Measurements from ENCODE around the gene FAM107A. TPM values are rescaled to one million over a fixed set of nuclear protein-coding genes. Genes with fewer than 3 reads are reported as not detected.

The FAM107A gene
- total and polyA plus RNA-seq, 4 donors, result 15.2 to 55.5 (median 31.4) TPM

DNA sequence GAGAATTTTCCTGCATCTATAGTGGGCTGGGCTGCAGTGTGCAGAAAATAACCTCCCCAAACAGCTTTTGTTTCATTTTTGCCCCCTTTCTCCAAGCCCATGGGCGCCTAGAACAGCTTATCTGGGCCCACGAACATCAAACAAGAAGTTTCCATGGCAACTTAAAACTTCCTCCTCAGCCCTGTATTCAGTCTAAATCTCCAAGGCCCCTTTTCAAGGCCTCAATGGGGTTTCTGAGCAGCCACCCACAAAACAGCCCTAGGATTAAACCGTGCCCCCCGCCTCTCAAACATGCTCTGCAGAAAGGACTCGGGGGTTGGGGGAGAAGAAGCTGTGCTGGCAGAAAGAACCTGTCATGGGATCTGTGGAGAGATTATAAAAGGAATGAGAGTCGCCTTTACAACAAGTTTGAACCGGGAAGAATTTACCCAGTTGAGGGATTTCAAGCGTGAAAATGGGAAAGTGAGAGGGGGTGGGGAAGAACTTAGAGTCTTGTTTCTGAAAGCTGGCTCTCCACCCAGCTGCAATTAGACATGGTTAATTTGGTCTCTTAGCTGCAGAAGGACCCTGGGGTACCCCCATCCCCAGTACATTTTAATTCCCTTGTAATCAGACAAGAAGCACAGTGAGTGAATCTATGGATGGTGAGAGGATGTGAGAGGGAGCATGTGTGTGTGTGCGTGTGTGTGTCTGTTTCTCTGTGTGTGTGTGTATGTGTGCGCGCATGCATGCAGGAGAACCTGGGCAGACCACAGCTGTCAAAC is 4.3 kb upstream of the FAM107A start:
- peaks cover 59% of the 10 kb centered on the region for H3K4me1 ChIP-seq (ENCODE audit: control insufficient read depth, insufficient read depth, low read length)
- peak in 5 of 6 donors; percentile 80 to 96 (median 88) for DNase-seq (ENCODE audit: low read depth in 4 of 6, low spot score in 6 of 6)
- no peaks in the 10 kb centered on the region for H3K36me3 ChIP-seq (ENCODE audit: control insufficient read depth, insufficient read depth, low read length)
- H3K4me3 ChIP-seq (ENCODE audit: low read depth, low read length), result no peak overlapping the region
- H3K27me3 ChIP-seq (ENCODE audit: control insufficient read depth, insufficient read depth, low read length), result peaks cover 10% of the 10 kb centered on the region
- peak overlapping the region; percentile 88 for H3K27ac ChIP-seq (ENCODE audit: low read depth, low read length)
- 22% methylated on average over 8 of the region's 11 CpGs for WGBS (ENCODE audit: insufficient coverage)
- H3K9me3 ChIP-seq (ENCODE audit: control insufficient read depth, insufficient read depth, low read length), result no peaks in the 10 kb centered on the region

DNA sequence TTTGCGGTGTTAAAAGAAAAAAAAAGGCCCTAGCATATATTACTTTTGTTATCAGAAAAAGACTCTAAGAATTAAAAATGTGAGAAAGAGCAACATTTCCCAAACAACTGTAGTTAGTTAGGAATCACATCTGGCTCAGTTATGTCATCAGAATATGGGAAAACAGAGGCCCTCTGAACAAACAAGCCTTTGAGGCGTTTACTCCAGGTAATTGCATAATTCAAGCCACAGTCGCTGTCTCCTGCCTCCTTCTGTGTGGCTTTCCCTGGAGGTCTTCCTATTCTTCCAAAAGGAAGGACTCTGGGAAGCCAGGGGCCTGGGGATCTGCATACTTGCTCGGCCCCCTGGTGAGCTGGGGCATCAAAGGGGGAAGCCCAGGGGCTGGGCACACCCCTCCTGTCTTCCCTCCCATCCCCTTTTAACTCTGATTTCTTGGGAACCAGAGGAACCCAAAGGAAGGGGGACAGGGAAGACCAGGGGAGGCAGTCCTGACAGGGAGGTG is 3.7 kb upstream of the FAM107A start:
- Histone ChIP-seq H3K27me3 (ENCODE audit: control insufficient read depth, insufficient read depth, low read length) (peaks cover 3% of the 10 kb centered on the region), H3K36me3 (ENCODE audit: control insufficient read depth, insufficient read depth, low read length) (no peaks in the 10 kb centered on the region), H3K4me3 (ENCODE audit: low read depth, low read length) (no peak overlapping the region), H3K4me1 (ENCODE audit: control insufficient read depth, insufficient read depth, low read length) (peaks cover 60% of the 10 kb centered on the region), H3K27ac (ENCODE audit: low read depth, low read length) (peak overlapping the region; percentile 88), H3K9me3 (ENCODE audit: control insufficient read depth, insufficient read depth, low read length) (no peaks in the 10 kb centered on the region)
- 17% methylated on average over 2 of the region's 4 CpGs for WGBS (ENCODE audit: insufficient coverage)
- no peak for DNase-seq (ENCODE audit: low read depth in 4 of 6, low spot score in 6 of 6)

DNA sequence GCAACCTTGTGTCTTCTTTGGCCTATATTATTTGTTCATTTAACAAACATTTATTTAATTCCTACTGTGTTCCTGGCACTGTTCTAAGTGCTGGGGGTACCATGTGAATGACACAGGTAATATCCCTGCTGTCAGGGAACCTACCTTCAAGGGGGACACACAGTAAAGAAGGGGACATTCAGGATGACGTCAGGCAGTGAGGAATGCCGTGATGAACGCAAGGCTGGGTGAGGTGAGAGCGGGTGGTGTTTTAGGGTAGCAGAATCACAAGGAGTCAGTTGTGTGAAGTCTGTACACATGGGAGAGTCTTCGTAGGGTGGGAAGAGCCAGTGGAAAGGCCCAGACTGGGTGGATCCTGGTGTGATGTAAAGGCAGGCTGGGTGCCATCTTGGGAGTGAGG is 1.7 kb upstream of the FAM107A start:
- Histone ChIP-seq H3K9me3 (ENCODE audit: control insufficient read depth, insufficient read depth, low read length) (no peaks in the 10 kb centered on the region), H3K27me3 (ENCODE audit: control insufficient read depth, insufficient read depth, low read length) (no peaks in the 10 kb centered on the region), H3K4me3 (ENCODE audit: low read depth, low read length) (no peak overlapping the region), H3K36me3 (ENCODE audit: control insufficient read depth, insufficient read depth, low read length) (no peaks in the 10 kb centered on the region), H3K4me1 (ENCODE audit: control insufficient read depth, insufficient read depth, low read length) (peaks cover 64% of the 10 kb centered on the region), H3K27ac (ENCODE audit: low read depth, low read length) (no peak overlapping the region)
- DNase-seq (ENCODE audit: low read depth in 4 of 6, low spot score in 6 of 6), result no peak
- WGBS (ENCODE audit: insufficient coverage), result 93% methylated on average over 5 of the region's 5 CpGs

DNA sequence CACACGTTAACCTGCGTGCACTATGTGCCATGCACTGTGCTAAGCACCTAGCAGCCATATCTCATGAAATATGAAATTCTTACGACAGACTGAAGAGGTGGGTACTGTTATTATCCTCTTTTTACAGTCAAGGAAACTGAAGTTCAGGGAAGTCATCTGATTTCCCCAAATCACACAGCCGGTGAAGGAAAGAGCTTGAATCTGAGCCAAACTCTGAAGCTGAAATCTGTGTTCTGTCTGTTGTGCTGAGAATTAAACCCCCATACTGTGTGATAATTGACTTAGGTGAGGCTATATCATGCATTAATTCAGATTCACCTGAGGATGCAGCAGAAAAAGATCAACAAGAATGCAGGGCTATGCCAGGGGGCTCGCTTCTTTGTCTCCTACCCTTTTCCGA is 475 bp downstream of the FAM107A start:
- WGBS (ENCODE audit: insufficient coverage), result 50% methylated on average over 2 of the region's 6 CpGs

DNA sequence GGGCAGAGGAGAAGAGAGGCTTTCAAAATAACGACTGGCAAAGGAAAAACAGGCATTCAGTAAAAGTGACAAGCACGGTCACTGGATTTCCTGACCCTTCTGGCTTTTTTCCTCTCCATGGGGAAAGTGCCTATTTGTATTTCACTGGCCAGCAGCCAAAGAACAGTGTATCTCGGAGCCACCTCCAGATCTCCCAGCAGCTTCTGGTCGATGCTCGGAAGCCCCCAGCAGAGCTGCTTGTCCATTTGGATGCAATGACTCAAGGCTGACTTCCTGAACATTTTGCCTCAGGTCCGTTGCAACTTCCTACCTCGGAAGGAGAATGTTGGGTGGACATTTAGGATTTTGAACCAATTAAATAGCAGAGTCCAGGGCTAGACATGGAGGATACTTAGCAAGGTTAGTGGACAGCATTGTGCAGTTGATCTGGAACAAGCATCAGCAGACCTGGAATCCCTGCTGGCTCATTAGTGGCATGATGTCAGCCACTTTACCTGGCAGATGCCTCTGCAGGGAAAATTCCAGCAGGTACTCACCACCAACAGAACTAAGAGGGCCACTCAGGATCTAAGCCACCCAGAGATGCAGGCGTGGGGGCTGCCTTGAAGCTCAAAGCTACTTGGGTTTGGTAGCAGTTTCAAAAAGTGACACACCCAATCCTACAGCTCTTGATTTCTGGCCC is 1.1 kb downstream of the FAM107A start:
- peaks cover 10% of the 10 kb centered on the region for H3K36me3 ChIP-seq (ENCODE audit: control insufficient read depth, insufficient read depth, low read length)
- DNase-seq (ENCODE audit: low read depth in 4 of 6, low spot score in 6 of 6), result peak in 2 of 6 donors; percentile 67 to 78
- peak overlapping the region; percentile 77 for H3K27ac ChIP-seq (ENCODE audit: low read depth, low read length)
- peaks cover 65% of the 10 kb centered on the region for H3K4me1 ChIP-seq (ENCODE audit: control insufficient read depth, insufficient read depth, low read length)
- no peaks in the 10 kb centered on the region for H3K27me3 ChIP-seq (ENCODE audit: control insufficient read depth, insufficient read depth, low read length)
- peak overlapping the region; percentile 26 for H3K4me3 ChIP-seq (ENCODE audit: low read depth, low read length)
- H3K9me3 ChIP-seq (ENCODE audit: control insufficient read depth, insufficient read depth, low read length), result peaks cover 3% of the 10 kb centered on the region
- 28% methylated on average over 7 of the region's 8 CpGs for WGBS (ENCODE audit: insufficient coverage)

More for the DNA sequence above, 475 bp downstream of the FAM107A start:
- Histone ChIP-seq H3K36me3 (ENCODE audit: control insufficient read depth, insufficient read depth, low read length) (peaks cover 10% of the 10 kb centered on the region), H3K9me3 (ENCODE audit: control insufficient read depth, insufficient read depth, low read length) (no peaks in the 10 kb centered on the region), H3K27me3 (ENCODE audit: control insufficient read depth, insufficient read depth, low read length) (no peaks in the 10 kb centered on the region), H3K27ac (ENCODE audit: low read depth, low read length) (peak overlapping the region; percentile 77), H3K4me3 (ENCODE audit: low read depth, low read length) (peak overlapping the region; percentile 26), H3K4me1 (ENCODE audit: control insufficient read depth, insufficient read depth, low read length) (peaks cover 69% of the 10 kb centered on the region)
- peak in 2 of 6 donors; percentile 38 to 41 for DNase-seq (ENCODE audit: low read depth in 4 of 6, low spot score in 6 of 6)

DNA sequence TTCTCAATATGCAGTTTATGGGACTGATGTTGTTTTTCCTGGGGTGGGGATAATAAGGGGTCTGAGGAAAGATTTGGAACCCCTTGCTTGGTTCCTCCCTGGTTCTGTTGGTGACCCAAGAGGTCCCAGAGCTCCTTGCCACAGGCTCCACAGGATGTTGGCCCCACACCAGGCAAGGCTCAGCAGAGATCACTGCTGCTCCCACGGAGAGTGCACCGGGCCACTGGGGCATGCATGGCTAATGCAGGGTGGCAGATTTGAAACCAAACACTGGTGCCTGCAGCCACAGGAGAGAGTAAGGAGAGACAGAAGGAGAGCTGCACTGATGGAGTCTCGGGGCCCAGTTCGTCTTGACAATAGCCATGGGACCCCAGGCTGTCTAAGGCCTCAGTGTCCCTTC is 2.5 kb downstream of the FAM107A start:
- Histone ChIP-seq H3K27me3 (ENCODE audit: control insufficient read depth, insufficient read depth, low read length) (no peaks in the 10 kb centered on the region), H3K4me3 (ENCODE audit: low read depth, low read length) (no peak overlapping the region), H3K4me1 (ENCODE audit: control insufficient read depth, insufficient read depth, low read length) (peaks cover 56% of the 10 kb centered on the region), H3K36me3 (ENCODE audit: control insufficient read depth, insufficient read depth, low read length) (peaks cover 10% of the 10 kb centered on the region), H3K9me3 (ENCODE audit: control insufficient read depth, insufficient read depth, low read length) (peaks cover 3% of the 10 kb centered on the region), H3K27ac (ENCODE audit: low read depth, low read length) (peak overlapping the region; percentile 3)
- WGBS (ENCODE audit: insufficient coverage), result 59% methylated on average over 4 of the region's 4 CpGs
- peak in 1 of 6 donors; percentile 28 for DNase-seq (ENCODE audit: low read depth in 4 of 6, low spot score in 6 of 6)

DNA sequence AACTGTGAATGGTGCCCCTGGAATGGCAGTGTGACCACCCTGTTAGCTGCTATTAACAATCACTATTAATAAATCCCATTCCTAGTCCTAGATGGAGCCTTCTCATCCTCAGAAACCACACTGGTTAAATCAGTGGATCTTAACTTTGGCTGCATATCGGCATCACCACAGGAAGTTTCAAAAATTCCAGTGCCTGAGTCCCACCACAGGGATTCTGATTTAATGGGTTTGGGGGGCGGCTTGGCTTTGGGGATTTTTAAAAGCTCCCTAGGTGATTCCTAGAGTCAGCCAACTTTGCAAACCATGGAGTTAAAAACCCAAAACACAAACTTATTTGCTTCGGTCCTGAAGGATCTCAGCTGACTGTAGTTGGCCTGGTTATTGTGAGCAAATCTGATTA is 3.1 kb downstream of the FAM107A start:
- WGBS (ENCODE audit: insufficient coverage), result no CpG with 5 or more reads among the region's 3 CpGs
- DNase-seq (ENCODE audit: low read depth in 4 of 6, low spot score in 6 of 6), result no peak
- Histone ChIP-seq H3K27me3 (ENCODE audit: control insufficient read depth, insufficient read depth, low read length) (no peaks in the 10 kb centered on the region), H3K4me1 (ENCODE audit: control insufficient read depth, insufficient read depth, low read length) (peaks cover 56% of the 10 kb centered on the region), H3K9me3 (ENCODE audit: control insufficient read depth, insufficient read depth, low read length) (peaks cover 3% of the 10 kb centered on the region), H3K4me3 (ENCODE audit: low read depth, low read length) (no peak overlapping the region), H3K36me3 (ENCODE audit: control insufficient read depth, insufficient read depth, low read length) (peaks cover 14% of the 10 kb centered on the region), H3K27ac (ENCODE audit: low read depth, low read length) (peak overlapping the region; percentile 35)

DNA sequence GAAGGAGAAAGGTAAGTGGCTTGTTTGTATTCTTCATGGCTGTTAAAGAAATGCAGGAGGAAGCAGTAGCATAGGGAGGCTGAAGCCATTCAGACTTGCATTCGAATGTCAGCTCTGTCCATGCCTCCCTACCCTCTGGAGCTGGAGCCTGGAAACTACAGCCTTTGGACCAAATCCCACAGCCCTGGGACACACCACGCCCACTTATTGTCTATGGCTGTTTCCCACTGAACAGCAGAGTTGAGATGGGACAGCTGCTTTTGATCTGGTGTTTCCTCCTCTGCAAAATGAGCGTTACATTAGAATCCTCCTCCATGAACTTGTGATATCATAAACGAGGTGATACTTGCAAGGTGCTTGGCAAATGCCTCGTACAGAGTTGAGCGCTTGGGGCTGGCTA is 3.6 kb downstream of the FAM107A start:
- Histone ChIP-seq H3K9me3 (ENCODE audit: control insufficient read depth, insufficient read depth, low read length) (peaks cover 3% of the 10 kb centered on the region), H3K4me1 (ENCODE audit: control insufficient read depth, insufficient read depth, low read length) (peaks cover 56% of the 10 kb centered on the region), H3K27ac (ENCODE audit: low read depth, low read length) (no peak overlapping the region), H3K27me3 (ENCODE audit: control insufficient read depth, insufficient read depth, low read length) (no peaks in the 10 kb centered on the region), H3K4me3 (ENCODE audit: low read depth, low read length) (no peak overlapping the region), H3K36me3 (ENCODE audit: control insufficient read depth, insufficient read depth, low read length) (peaks cover 14% of the 10 kb centered on the region)
- 39% methylated on average over 5 of the region's 6 CpGs for WGBS (ENCODE audit: insufficient coverage)
- DNase-seq (ENCODE audit: low read depth in 4 of 6, low spot score in 6 of 6), result peak in 2 of 6 donors; percentile 52 to 58

DNA sequence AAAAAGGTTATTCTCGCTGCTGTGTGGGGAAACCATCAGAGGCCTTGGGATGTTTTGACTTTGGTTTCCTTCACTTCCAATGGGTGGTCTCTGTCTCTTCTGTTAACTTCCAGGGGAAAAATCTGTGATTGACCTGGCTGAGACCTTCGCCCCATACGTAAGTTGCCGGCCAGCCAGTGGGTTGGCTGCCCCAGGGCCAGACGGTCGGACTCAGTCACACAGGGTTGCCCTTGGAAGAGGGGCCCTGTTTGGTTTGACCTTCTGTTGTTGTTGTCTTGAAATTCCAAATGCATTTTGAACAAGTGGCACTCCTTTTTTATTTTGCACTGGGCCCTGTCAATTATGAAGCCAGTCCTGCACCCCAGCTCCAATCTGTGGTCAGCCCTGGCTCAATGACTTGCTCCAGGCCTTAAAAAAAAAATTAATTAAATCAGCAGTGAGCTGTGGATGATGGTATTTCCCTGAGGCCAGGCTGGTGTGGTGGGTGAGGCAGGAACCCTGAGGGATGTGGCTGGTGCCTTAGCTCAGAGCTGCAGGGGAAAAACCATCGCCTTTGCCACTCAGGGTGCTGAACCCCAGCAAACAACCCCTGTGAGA is 4.5 kb downstream of the FAM107A start:
- H3K9me3 ChIP-seq (ENCODE audit: control insufficient read depth, insufficient read depth, low read length), result peaks cover 3% of the 10 kb centered on the region
- 95% methylated on average over 7 of the region's 7 CpGs for WGBS (ENCODE audit: insufficient coverage)
- H3K27ac ChIP-seq (ENCODE audit: low read depth, low read length), result no peak overlapping the region
- H3K4me1 ChIP-seq (ENCODE audit: control insufficient read depth, insufficient read depth, low read length), result peaks cover 53% of the 10 kb centered on the region
- no peak for DNase-seq (ENCODE audit: low read depth in 4 of 6, low spot score in 6 of 6)
- H3K36me3 ChIP-seq (ENCODE audit: control insufficient read depth, insufficient read depth, low read length), result peaks cover 14% of the 10 kb centered on the region
- H3K27me3 ChIP-seq (ENCODE audit: control insufficient read depth, insufficient read depth, low read length), result no peaks in the 10 kb centered on the region
- H3K4me3 ChIP-seq (ENCODE audit: low read depth, low read length), result no peak overlapping the region
